ENCODE data around the gene SERINC5.

The SERINC5 gene

DNA sequence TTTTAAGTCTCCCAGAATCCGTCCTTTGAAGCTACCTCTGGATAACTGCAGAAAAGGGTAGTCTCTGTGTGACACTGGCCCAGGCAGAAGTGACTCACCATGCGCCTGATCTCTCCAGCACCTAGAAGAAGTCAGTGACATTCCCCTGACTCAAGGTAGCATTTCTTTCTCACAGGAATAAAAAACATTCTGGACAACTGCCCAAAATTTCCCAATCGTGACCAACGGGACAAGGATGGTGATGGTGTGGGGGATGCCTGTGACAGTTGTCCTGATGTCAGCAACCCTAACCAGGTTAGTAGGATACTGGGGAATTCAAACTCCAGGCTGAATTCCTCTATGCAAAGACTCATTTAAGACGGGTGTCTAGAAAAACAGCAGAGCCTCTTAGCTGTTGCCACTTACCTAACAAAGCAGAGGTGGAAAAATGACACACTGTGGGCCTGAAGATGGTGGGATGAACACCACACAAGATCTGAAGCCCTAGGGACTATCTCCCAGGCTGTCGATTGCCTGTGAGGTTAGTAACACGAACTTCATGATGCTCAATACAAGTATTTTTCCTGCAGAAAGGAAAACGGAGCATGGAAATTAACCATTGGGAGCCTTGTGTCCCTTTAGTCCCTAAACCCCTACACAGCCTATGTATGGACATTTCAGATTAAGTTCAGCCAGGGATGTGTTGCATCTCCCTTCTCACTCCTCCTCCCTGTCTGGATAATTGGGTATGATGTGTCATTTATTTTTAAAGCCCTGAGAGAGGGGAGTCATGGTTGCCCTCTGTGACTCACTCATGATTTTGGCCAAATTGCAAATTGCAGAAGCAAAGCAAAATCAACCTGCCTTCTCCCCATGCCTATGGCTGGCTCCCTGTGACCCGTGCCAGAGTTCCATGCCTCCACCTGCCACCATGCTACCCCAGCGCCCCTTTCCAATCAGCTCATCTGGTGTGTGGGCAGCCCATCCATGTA lies 183.5 kb downstream of the SERINC5 start:
- TF ChIP-seq, protein P1, sequence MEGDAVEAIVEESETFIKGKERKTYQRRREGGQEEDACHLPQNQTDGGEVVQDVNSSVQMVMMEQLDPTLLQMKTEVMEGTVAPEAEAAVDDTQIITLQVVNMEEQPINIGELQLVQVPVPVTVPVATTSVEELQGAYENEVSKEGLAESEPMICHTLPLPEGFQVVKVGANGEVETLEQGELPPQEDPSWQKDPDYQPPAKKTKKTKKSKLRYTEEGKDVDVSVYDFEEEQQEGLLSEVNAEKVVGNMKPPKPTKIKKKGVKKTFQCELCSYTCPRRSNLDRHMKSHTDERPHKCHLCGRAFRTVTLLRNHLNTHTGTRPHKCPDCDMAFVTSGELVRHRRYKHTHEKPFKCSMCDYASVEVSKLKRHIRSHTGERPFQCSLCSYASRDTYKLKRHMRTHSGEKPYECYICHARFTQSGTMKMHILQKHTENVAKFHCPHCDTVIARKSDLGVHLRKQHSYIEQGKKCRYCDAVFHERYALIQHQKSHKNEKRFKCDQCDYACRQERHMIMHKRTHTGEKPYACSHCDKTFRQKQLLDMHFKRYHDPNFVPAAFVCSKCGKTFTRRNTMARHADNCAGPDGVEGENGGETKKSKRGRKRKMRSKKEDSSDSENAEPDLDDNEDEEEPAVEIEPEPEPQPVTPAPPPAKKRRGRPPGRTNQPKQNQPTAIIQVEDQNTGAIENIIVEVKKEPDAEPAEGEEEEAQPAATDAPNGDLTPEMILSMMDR (IDR thresholded peaks at IDR 0.05; ENCODE audit: extremely low read depth, insufficient read depth, missing control alignments) = no peak
- in situ Hi-C loops (cut with MboI; ENCODE audit: low pct_unique_long_range_greater_than_20kb, low sequenced_read_pairs, unreplicated experiment) = no loop called here
- DNase-seq (ENCODE audit: low spot score) = no peak

DNA sequence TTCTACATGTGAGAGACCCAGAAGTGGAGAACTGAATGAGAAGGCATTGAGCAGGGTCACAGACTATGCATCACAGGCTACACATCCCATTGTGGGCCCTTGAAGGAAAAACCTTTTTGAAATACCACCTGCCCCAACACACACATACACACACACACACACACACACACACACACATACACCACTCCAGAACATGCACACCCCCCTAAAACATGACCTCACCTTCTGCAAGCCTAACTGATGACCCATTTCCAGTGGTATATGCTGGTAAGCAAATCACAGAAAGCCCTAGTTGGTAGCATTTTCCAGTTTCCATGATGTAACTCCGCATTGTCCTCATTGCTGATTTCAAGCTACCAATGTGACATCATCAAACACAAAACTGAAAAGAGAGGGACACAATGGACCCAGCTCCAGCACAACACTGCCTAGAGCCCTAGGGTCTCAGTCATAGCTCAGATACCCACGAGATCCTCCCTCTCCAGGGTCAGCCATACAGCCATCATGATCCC lies 184.3 kb downstream of the SERINC5 start:
- TF ChIP-seq, protein P1 (IDR thresholded peaks at IDR 0.05; ENCODE audit: extremely low read depth, insufficient read depth, missing control alignments) = no peak
- no peak for DNase-seq (ENCODE audit: low spot score)
- in situ Hi-C loops (cut with MboI; ENCODE audit: low pct_unique_long_range_greater_than_20kb, low sequenced_read_pairs, unreplicated experiment) = no loop called here

DNA sequence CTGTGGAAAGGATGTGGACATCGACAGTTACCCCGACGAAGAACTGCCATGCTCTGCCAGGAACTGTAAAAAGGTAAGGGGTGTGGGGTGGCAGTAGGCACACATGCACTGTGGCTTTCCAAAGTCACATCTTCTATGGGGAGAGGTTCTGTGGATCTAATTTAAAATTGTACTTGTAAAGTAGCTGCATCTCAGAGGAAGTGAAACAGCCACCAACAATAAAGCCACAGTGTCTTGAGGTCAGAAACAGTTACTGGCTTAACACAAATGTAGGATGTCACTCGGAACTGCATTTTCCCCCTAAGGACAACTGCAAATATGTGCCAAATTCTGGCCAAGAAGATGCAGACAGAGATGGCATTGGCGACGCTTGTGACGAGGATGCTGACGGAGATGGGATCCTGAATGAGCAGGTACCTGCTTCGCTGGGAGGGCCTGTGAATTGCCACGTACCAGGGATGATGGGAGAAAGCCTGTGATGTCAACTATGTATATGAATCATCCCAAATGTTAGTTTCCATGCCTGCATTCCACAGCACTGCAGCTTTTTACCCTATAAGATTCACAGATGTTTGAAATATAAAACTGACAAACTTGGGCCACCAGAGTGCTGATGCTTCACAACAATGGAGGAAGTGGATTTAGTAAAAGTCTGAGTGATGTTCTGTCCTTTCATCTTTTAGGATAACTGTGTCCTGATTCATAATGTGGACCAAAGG lies 185.4 kb downstream of the SERINC5 start:
- TF ChIP-seq, protein P1 (IDR thresholded peaks at IDR 0.05; ENCODE audit: extremely low read depth, insufficient read depth, missing control alignments) = no peak
- in situ Hi-C loops (cut with MboI; ENCODE audit: low pct_unique_long_range_greater_than_20kb, low sequenced_read_pairs, unreplicated experiment) = no loop called here
- DNase-seq (ENCODE audit: low spot score) = no peak

DNA sequence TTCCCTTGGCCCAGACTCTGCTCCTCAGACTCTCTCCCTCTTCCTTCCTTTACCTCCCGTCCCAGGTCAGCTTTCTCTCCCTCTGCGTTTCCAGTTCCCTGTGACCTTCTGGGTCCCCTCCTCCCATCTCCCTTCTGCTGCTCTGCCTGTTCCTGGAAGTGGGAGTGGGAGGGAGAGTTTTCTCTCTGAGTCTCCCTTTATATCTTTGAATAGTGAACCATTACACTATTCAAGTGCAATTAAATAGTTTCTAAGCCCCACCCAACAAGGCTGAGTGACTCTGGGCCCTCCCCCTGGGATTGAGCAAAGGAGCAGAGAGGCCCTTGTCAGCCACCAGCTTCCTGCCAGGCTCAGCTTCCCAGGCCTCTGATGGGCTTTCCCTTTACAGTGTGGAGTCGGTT lies 185.9 kb downstream of the SERINC5 start:
- TF ChIP-seq, protein P1 (IDR thresholded peaks at IDR 0.05; ENCODE audit: extremely low read depth, insufficient read depth, missing control alignments) = no peak
- in situ Hi-C loops (cut with MboI; ENCODE audit: low pct_unique_long_range_greater_than_20kb, low sequenced_read_pairs, unreplicated experiment) = no loop called here
- no peak for DNase-seq (ENCODE audit: low spot score)

- in situ Hi-C loops (cut with MboI; ENCODE audit: low pct_unique_long_range_greater_than_20kb, low sequenced_read_pairs, unreplicated experiment) = no loop called here
- TF ChIP-seq, protein P1 (IDR thresholded peaks at IDR 0.05; ENCODE audit: extremely low read depth, insufficient read depth, missing control alignments) = no peak
- no peak for DNase-seq (ENCODE audit: low spot score)
These were observed 186.5 kb downstream of the SERINC5 start for GRCh38 chr5:80069251-80069800.

- TF ChIP-seq, protein P1 (IDR thresholded peaks at IDR 0.05; ENCODE audit: extremely low read depth, insufficient read depth, missing control alignments) = no peak
- no peak for DNase-seq (ENCODE audit: low spot score)
- in situ Hi-C loops (cut with MboI; ENCODE audit: low pct_unique_long_range_greater_than_20kb, low sequenced_read_pairs, unreplicated experiment) = no loop called here
These were observed 187.1 kb downstream of the SERINC5 start for GRCh38 chr5:80068775-80069174.

Measured in GM13977 (cell line).